Stimulated activated CD8-positive, alpha-beta memory T cell treated with anti-CD3 and anti-CD28 coated beads, Interleukin-15, amount 100 ng/mL, for 48 hours (primary cell): ENCODE measurements around the gene FLNC.

Source experiments
- DNase-seq, 2 donors: peaks; one replicate each; pipeline ENCODE4 v3.0.0-alpha.2; 2020; ENCODE audit warnings: low read depth in 2 of 2

Gene FLNC, protein sequence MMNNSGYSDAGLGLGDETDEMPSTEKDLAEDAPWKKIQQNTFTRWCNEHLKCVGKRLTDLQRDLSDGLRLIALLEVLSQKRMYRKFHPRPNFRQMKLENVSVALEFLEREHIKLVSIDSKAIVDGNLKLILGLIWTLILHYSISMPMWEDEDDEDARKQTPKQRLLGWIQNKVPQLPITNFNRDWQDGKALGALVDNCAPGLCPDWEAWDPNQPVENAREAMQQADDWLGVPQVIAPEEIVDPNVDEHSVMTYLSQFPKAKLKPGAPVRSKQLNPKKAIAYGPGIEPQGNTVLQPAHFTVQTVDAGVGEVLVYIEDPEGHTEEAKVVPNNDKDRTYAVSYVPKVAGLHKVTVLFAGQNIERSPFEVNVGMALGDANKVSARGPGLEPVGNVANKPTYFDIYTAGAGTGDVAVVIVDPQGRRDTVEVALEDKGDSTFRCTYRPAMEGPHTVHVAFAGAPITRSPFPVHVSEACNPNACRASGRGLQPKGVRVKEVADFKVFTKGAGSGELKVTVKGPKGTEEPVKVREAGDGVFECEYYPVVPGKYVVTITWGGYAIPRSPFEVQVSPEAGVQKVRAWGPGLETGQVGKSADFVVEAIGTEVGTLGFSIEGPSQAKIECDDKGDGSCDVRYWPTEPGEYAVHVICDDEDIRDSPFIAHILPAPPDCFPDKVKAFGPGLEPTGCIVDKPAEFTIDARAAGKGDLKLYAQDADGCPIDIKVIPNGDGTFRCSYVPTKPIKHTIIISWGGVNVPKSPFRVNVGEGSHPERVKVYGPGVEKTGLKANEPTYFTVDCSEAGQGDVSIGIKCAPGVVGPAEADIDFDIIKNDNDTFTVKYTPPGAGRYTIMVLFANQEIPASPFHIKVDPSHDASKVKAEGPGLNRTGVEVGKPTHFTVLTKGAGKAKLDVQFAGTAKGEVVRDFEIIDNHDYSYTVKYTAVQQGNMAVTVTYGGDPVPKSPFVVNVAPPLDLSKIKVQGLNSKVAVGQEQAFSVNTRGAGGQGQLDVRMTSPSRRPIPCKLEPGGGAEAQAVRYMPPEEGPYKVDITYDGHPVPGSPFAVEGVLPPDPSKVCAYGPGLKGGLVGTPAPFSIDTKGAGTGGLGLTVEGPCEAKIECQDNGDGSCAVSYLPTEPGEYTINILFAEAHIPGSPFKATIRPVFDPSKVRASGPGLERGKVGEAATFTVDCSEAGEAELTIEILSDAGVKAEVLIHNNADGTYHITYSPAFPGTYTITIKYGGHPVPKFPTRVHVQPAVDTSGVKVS (N-terminal part only)

DNA sequence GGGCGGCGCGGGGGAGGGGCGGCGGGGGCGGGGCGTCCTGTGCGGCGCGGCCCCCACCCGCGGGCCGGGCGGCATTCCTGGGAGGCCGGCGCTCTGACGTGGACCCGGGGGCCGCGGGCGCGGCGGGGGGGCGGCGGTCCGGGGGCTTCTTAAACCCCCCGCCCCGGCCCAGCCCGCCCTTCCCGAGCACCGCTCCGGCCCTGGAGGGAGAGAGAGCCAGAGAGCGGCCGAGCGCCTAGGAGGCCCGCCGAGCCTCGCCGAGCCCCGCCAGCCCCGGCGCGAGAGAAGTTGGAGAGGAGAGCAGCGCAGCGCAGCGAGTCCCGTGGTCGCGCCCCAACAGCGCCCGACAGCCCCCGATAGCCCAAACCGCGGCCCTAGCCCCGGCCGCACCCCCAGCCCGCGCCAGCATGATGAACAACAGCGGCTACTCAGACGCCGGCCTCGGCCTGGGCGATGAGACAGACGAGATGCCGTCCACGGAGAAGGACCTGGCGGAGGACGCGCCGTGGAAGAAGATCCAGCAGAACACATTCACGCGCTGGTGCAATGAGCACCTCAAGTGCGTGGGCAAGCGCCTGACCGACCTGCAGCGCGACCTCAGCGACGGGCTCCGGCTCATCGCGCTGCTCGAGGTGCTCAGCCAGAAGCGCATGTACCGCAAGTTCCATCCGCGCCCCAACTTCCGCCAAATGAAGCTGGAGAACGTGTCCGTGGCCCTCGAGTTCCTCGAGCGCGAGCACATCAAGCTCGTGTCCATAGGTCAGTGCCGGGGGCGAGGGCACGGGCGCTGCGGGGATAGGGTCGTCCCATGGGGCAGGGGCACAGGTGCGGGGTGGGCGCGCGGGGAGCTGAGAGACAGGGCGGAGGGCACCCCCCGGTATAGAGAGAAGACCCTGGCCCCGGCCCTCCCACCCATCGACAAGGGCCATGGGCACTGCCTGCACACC is at the start of gene FLNC:
TSS of gene FLNC (plus strand) at position 176 of the 947 bp plus-strand sequence. CDS start at position 408, 232 bp downstream.
- no peak for DNase-seq

DNA sequence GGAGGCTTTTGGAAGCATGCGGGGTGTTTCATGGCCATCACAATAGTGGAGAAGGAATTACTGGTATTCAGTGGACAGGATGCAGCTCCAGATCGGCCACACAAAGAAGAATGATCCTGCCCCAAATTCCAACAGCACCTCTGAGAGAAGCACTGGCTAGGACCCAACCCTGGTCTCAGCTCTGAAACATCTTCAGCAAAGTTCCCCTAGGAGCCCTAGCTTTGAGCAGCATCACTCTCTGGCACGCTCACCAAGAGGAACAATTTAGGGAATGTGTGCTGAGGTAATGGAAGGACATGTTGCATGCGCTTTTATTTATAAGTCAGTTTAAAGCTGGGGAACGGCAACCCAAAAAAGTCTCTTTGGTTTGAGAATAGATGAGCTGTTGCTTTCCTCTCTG is 49.1 kb upstream of the FLNC start:
- no peak for DNase-seq

DNA sequence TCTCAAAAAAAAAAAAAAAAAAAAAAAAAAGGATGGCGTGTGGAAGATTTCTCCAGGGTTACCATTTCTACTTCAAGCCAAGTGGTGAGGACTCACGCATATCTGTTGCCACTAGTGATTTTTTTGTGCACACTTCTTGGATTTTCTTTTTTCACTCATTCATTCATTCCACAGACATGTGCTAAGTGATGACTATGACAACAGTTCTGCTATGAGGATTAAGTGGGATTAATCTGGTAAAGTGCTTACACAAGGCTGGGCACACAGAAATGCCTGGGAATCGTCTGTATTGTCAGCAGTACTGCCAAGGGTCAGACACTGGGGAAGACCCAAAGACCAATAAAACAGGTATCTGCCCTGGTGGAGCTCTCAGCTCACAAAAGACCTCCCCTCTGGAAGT is 48.4 kb upstream of the FLNC start:
- DNase-seq, result no peak

DNA sequence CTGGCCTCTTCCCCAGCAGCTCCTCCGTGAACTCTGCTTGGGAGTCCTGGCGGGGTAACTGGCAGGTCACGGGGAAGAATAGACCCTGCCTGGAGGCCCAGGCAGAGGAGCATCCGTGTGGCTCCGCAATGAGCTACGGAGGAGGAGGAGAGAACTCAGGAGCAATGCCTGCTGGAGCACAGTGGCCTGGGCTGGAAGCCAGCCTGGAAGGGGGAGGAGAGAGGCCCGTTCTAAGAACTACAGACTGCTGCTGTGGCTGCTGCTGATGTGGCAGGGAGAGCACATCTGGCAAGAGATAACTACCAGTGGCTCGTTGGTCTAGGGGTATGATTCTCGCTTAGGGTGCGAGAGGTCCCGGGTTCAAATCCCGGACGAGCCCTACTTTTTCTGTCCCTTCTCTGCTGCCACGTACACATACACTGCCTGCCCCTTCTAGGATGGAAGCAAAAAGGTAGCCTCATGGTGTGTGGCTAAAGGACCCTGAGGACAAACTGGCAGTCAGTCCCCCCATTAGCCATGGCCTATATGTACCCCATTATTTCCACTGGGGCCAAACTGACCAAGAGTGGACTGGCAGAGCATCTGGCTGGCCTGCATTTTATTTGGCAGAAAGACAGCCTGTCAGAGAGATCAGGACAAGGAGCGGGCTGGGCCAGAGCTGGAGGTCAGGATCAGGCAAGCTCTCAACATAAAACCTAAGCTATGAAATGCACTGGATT is 46.9 kb upstream of the FLNC start:
- peak in 1 of 2 donors; percentile 7 for DNase-seq

DNA sequence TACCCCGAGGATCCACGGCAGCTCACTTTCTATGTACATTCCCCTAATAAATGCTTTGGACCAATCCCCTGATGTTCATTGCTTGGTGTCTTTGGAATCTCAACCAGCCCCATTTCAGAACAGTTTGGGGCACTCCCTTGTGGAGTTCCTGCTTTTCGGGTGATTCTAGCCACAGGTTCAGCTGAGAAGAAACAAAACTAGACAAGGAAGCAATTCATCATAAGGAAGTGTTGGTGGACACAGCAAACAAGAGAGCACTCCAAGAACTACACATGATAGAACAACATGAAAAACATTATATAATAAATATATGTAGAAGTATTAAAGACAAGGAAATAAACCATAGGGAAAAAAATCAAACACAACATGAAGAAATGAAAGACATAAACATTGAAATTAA is 44.5 kb upstream of the FLNC start:
- no peak for DNase-seq

DNA sequence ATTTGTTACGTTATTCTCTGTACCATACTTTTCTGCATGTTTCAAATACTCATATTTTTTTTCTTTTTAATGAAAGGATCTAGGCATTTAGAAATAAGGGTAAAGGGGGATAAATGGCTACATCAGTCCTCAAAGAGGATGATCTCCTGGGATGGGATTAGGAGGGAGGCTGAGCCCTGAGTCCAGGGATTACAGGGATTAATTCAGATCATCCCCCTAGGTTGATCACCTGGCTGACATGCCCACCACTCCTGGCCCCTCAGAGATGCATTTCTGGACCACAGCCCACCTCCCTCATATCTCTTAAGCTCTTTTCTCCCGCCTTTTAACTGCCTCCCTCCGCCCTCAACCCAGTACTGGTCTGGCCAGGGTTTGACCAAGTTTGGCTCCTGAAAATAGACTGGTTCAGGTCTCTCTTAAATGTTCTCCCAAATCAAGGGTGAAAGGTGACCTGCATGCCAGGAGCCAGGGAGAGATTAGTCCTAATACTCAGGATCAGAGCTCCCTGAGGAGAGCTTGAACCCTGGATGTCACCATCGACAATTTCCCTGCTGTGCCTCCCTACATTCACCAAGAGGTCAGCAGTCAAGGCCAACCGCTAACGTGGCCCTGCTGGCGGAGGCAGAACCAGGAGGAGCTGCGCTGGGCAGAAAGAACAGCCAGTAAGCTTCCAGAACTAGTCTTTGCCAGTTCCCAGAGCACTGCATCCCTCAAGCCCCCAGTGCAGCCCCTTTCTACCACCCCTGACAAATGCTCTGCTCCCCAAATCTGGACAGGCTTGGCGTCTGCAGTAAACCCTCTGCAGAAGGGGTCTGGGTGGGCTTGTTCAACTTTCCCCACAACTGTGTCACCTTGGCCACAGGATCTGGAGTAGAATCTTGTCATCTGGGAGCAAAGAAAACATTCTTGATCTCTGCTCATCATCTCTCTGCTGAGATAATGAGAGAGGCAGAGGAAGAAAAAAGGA is 41.5 kb upstream of the FLNC start:
- no peak for DNase-seq

DNA sequence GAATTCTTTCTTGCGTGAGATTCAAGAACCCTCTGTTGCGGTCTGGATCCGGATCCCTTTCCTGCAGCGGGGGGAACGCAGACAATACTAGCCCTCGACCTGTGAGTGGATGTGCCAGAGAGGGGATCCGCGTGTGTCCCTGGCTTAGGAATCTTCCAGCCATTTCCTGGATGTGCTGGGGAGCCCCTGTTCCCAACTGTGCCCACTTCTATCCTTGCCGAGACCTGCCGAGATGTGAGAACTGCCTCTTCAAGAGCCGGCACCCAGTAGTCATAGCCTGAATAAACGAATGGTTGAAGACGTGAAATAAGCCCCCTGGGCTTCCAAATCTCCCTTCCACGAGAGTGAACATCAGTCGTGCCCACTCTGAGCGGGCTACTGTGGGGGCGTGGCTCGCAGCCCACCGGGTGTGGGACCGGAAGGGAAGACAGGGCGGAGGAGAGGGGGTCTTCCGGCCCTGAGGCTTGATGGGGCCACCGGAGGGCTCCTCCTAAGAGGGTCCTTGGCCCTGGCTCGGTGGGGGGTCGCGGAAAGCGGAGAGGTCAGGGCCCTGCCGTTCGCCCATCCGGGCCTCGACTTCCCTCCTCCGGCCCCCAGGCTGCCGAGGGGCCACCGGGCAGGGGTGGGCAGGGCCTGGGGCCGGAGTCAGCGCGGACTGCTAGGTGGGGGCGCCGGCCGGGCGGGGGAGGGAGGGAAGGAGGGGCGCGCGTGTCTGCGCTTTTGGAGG is 39.7 kb upstream of the FLNC start:
- DNase-seq, result no peak

DNA sequence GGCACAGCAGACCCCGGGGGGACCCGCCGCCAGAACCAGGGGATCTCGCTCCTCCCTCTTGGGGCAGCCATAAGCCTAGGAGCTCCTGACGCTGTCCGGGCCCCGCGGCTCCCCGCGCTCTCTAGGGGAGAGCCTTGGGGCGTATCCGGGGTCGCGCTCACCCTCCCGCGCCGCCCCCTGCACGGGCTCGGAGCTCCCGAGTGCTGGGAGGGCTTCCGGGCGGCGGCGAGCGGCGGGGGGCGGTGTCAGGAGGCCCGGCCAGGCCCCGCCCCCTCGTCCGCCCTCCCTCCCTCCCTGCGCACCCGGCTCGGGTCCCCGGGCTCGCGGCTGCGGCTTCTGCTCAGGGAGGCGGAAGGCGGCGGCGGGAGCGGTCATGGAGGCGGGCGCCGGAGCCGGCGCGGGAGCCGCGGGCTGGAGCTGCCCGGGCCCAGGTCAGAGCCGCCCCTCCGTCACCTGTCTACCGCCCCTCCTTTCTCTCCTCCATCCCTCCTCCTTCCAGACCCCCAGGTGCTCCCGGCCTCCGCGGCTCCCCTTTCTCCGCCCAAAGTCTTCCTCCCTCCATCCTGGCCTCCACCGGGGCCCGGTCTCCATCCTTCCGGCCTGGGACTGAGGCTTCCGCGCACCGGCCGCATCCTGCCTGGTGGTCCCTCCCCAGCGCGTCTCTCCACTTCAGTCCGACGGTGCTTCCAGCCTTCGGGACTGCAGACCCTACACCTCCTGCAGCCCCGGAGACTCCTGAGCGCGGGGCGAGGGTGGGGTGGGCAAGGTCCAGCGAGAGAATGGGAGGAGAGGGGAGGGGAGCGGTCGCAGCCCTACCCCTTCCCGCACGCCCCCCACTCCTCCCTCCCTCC is 38.9 kb upstream of the FLNC start, which contains the start of gene CCDC136:
TSS of gene CCDC136 (plus strand) at position 848 of the 851 bp plus-strand sequence. CDS start 444 bp downstream, outside the sequence.
- peak; percentile 61 to 71 for DNase-seq

DNA sequence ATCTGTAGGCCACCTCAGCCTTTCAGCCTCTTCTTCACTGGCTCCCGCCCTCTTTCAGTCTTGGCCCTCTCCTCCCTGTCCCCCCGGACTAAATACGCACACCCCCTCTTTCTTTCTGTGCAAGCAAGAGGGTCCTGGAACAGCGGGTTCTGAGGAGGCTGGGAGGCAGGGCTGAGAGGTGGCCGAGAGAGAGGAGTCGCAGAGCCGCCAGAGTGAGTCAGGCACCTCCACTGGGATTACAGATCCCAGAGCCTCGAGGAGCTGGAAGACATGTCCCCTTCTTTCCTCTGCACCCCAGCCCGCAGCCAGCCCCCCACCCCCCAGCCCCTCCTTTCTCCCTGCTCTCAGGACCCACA is 38.3 kb upstream of the FLNC start:
- no peak for DNase-seq

DNA sequence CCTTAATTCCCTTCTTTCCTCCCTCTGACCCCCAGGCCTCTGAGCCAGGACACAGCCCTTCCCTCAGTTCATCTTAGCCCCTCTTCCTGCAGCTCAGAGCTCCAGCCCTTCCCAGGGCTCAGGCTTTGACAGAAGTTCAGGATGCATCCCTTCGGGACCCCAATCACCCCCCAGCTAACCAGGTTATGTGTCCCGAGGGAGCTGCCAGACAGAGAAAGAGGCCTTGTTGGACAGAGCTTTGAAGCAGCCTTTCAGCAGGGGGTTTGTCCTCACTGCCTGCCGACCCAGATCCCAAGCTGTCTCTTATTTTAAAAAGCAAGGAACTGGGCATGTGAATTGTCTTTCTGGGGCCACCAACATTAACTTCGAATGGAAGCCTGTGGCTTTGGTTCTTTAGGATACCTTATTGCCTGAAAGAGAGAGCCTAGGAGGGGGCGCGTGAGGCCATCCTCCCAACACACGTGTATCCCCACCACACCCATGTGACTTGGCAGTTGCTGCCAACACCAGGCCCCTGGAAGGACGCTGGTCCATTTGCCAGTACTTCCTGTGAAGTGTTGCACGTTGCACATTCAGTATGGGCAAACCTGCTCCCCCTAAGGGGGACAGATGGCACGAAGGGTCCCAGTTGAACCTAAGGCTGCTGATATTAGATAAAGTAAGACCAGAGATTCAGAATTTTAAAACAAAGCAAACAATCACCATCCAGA is 37.6 kb upstream of the FLNC start:
- no peak for DNase-seq

DNA sequence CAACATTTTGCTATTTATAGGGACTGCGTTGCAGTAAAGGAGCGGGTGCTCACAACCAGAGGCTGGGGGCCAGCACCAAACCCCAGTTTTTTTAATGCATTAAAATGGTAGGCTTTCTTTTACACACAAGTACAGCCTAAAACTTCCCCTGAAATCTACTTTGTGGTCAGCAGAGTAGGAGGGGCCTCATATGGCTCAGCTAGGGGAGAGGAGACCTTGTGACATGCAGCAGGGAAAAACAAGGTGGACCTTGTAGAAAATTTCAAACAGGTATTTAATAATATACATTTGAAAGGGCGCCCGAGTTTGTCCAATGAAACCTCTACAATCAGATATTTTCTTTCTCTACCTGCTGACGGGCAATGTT is 37.0 kb upstream of the FLNC start:
- DNase-seq, result no peak

DNA sequence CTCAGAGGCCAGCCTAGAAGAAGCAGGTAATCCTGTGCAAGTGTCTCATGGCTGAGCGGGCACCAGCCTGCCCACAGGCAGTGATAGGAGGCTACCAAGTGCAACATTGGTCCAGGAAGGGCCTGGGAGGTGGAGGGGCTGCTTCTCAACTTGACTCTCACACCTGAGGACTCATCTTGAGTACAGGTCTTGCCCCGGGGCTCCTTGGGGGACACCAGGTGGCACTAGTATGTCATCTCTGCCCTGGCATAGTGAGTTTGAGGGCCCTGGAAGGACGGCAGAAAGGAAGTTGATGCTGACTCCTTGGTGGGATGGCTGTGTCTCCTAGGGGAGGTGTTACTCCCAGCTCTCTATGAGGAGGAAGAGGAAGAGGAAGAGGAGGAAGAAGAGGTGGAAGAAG is 36.2 kb upstream of the FLNC start:
- no peak for DNase-seq

DNA sequence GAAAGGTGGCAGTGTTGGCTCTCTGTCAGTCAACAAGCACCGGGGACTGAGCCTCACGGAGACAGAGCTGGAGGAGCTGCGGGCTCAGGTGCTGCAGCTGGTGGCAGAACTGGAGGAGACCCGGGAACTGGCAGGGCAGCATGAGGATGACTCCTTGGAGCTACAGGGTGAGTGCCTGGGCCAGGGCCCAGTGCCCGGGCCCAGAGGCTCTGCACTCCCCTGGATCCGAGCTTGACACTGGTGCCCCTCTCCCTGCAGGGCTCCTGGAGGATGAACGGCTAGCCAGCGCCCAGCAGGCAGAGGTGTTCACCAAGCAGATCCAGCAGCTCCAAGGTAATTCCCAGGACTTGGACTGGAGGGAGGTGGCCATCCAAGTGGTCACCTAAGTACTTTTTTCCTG is 35.8 kb upstream of the FLNC start:
- no peak for DNase-seq

DNA sequence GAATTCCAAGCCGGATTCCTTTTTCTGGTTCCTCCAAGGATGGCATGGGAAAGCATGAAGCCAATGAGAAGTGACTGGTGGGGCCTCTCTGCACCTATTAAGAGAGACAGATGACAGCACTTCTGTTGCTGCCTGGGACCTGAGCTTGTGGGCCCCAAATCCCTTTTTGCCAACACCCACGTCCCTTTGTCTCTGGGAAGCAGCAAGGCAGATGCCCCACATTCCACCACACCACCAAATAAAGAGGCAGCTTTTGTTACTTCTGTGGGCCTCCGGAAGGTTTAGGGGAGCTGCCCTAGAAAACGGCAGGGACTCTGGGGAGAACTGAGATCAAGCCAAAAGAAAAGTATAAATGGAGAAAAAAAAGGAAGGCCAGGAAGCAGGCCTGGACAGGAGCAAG is 35.1 kb upstream of the FLNC start:
- no peak for DNase-seq

DNA sequence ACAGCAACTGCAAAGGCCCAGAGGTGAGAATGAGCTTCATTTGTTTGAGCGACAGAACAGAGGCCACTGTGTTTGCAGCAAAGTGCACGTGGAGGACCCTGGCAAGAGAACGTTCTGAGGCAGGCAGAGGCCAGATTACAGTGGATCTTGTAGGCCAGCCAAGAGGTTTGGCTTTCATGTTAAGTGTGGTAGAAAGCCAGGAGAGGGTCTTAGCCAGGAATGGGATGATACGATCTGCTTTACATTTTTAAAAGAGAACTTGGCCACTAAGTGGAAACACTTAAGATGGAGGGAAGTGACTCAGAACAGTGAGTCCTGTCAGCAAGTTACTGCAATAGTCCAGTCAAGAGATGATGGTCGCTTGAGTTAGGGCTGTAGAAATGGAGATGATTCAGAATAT is 33.9 kb upstream of the FLNC start:
- DNase-seq, result no peak

DNA sequence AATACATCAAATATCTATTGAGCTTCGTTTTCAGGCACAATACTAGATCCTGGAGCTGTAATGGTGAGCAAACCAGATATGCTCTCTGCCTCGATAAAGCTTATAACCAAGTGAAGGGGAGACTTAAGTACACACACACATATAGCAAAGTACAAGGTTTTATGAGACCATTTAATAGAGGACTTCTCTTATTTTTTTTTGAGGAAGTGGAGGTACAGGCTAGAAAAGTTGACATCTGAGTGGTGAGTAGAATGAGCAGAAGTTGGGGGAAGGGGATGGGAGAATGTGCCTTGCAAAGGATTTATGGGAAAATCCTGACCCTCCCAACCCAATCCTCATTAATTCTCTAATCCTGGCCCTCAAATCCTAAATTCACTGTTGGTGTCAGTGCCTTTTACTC is 30.8 kb upstream of the FLNC start:
- no peak for DNase-seq

DNA sequence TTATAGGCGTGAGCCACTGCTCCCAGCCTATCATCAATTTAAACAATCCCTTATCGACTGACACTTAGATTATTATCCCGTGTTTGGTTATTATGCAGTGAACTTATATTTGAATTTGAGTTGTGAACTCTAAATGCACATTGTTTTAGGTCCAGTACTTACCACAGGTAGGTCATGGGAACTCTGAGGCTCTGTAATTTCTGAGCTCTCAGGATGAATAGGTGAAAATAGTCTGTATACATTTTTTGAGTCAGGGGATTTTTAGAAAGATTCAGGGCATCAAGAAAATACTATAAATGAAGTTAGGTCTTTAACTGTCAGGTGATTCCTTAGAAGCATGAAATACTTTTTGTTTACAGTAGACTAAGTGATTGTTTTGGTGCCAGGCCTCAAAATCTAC is 29.6 kb upstream of the FLNC start:
- DNase-seq, result no peak
